ENCODE data around the gene RGS7.

The RGS7 gene

GRCh38 chr1:241389400-241389799 is 32.4 kb upstream of the RGS7 start:
- H3K27ac ChIP-seq = no peak overlapping the region
- no peak for TF ChIP-seq CTCF (conservative IDR thresholded peaks at IDR 0.05)

- peak overlapping the region; percentile 38 for H3K27ac ChIP-seq
- no peak for TF ChIP-seq CTCF (conservative IDR thresholded peaks at IDR 0.05)
Observed at GRCh38 chr1:241387216-241387615, 30.2 kb upstream of the RGS7 start.

- TF ChIP-seq CTCF (conservative IDR thresholded peaks at IDR 0.05) = no peak
- H3K27ac ChIP-seq = no peak overlapping the region
Observed at GRCh38 chr1:241376701-241377100, 19.7 kb upstream of the RGS7 start.

GRCh38 chr1:241375886-241376285 is 18.9 kb upstream of the RGS7 start:
- H3K27ac ChIP-seq = no peak overlapping the region
- no peak for TF ChIP-seq CTCF (conservative IDR thresholded peaks at IDR 0.05)

- no peak for TF ChIP-seq CTCF (conservative IDR thresholded peaks at IDR 0.05)
Observed at GRCh38 chr1:241366196-241366595, 9.2 kb upstream of the RGS7 start.

GRCh38 chr1:241362350-241362749 is 5.3 kb upstream of the RGS7 start:
- TF ChIP-seq CTCF (conservative IDR thresholded peaks at IDR 0.05) = no peak
- H3K27ac ChIP-seq = no peak overlapping the region

More at GRCh38 chr1:241366196-241366595, 9.2 kb upstream of the RGS7 start:
- H3K27ac ChIP-seq = no peak overlapping the region

- no peak for TF ChIP-seq CTCF (conservative IDR thresholded peaks at IDR 0.05)
- peak overlapping the region; percentile 85 for H3K27ac ChIP-seq
Observed at GRCh38 chr1:241357366-241358340, 648 bp upstream of the RGS7 start.

All from VCaP (cell line).